Right renal pelvis (tissue), 4 donors: ENCODE measurements around the gene NRXN3. TPM values are rescaled to one million over a fixed set of nuclear protein-coding genes. Genes with fewer than 3 reads are reported as not detected.
"Not testable (repeated sequence)": the region's sequence is repeated elsewhere in the genome, so short reads cannot be mapped to it uniquely, and the experiment has no call there.

Source experiments
- DNase-seq, 4 donors: peaks; one replicate each; pipeline ENCODE4 v3.0.0-alpha.2; 2013; ENCODE audit warnings: low read depth in 4 of 4, low spot score in 3 of 4, missing footprints in 1 of 4
- polyA plus RNA-seq, 4 donors: library from polyadenylated mRNA; unstranded; fragments of 120-200 nt; gene quantifications; one replicate each; pipeline ENCODE4 v1.2.1, GENCODE V29; 2013; ENCODE audit not compliant: insufficient read length in 4 of 4

Gene NRXN3
- polyA plus RNA-seq, 4 donors, result 5.7 to 7.3 (median 7.2) TPM

GRCh38 chr14:78398216-78398615 lies 228.0 kb downstream of the NRXN3 start:
- DNase-seq, result no peak

- peak; percentile 25 to 36 (median 30) for DNase-seq
Observed at GRCh38 chr14:78399316-78399889, 229.2 kb downstream of the NRXN3 start.

- DNase-seq, result no peak
Observed at GRCh38 chr14:78401866-78402265, 231.7 kb downstream of the NRXN3 start.

GRCh38 chr14:78403278-78403815 lies 233.2 kb downstream of the NRXN3 start:
- DNase-seq, result no peak

- DNase-seq, result no peak
Observed at GRCh38 chr14:78405079-78405856, 235.1 kb downstream of the NRXN3 start.

- no peak for DNase-seq
Observed at GRCh38 chr14:78412475-78412874, 242.3 kb downstream of the NRXN3 start.

GRCh38 chr14:78414172-78414571 lies 244.0 kb downstream of the NRXN3 start:
- DNase-seq, result no peak

GRCh38 chr14:78417532-78417931 lies 247.4 kb downstream of the NRXN3 start:
- no peak for DNase-seq

GRCh38 chr14:78424311-78424710 lies 254.1 kb downstream of the NRXN3 start:
- no peak for DNase-seq

- DNase-seq, result no peak
Observed at GRCh38 chr14:78425330-78425729, 255.2 kb downstream of the NRXN3 start.

- DNase-seq, result no peak
Observed at GRCh38 chr14:78425782-78426181, 255.6 kb downstream of the NRXN3 start.

- no peak for DNase-seq
Observed at GRCh38 chr14:78432046-78432445, 261.9 kb downstream of the NRXN3 start.

GRCh38 chr14:78437448-78437847 lies 267.3 kb downstream of the NRXN3 start:
- DNase-seq, result not testable (repeated sequence)

- no peak for DNase-seq
Observed at GRCh38 chr14:78440356-78440894, 270.3 kb downstream of the NRXN3 start.

- no peak for DNase-seq
Observed at GRCh38 chr14:78443834-78444233, 273.7 kb downstream of the NRXN3 start.

- DNase-seq, result no peak
Observed at GRCh38 chr14:78445275-78445674, 275.1 kb downstream of the NRXN3 start.

GRCh38 chr14:78446807-78447206 lies 276.6 kb downstream of the NRXN3 start:
- peak in 3 of 4 donors; percentile 31 to 48 (median 33) for DNase-seq

GRCh38 chr14:78448164-78449094 lies 278.3 kb downstream of the NRXN3 start:
- peak in 2 of 4 donors; percentile 3 for DNase-seq

GRCh38 chr14:78450669-78451318 lies 280.6 kb downstream of the NRXN3 start:
- no peak for DNase-seq

GRCh38 chr14:78451319-78451695 lies 281.1 kb downstream of the NRXN3 start:
- DNase-seq, result no peak
